Duodenal mucosa (tissue), 2 donors: ENCODE measurements around the gene DRC1.
"Not testable (repeated sequence)": the region's sequence is repeated elsewhere in the genome, so short reads cannot be mapped to it uniquely, and the experiment has no call there.

Experiments
- H3K27ac ChIP-seq: one replicate; pipeline ENCODE4 v1.7.0; 2013; ENCODE audit warnings: low read depth, low read length
- H3K27me3 ChIP-seq, 2 donors: one replicate each; pipeline ENCODE4 v1.7.0; 2013; ENCODE audit warnings: low read length in 2 of 2, control low read depth in 1 of 2; ENCODE audit not compliant: insufficient read depth in 2 of 2, control insufficient read depth in 1 of 2
- H3K36me3 ChIP-seq, 2 donors: one replicate each; pipeline ENCODE4 v1.7.0; 2013; ENCODE audit warnings: low read length in 2 of 2, control low read depth in 1 of 2; ENCODE audit not compliant: insufficient read depth in 2 of 2, control insufficient read depth in 1 of 2
- H3K4me1 ChIP-seq, 2 donors: one replicate each; pipeline ENCODE4 v1.7.0; 2013; ENCODE audit warnings: low read length in 2 of 2, control low read depth in 1 of 2; ENCODE audit not compliant: insufficient read depth in 2 of 2, control insufficient read depth in 1 of 2
- H3K4me3 ChIP-seq, 2 donors: one replicate each; pipeline ENCODE4 v1.7.0; 2013; ENCODE audit warnings: low read length in 2 of 2, low read depth in 1 of 2
- H3K9ac ChIP-seq, 2 donors: one replicate each; pipeline ENCODE4 v1.7.0; 2013; ENCODE audit warnings: low read length in 2 of 2, low read depth in 1 of 2
- H3K9me3 ChIP-seq, 2 donors: one replicate each; pipeline ENCODE4 v1.7.0; 2013; ENCODE audit warnings: low read length in 2 of 2, control low read depth in 1 of 2; ENCODE audit not compliant: control insufficient read depth in 1 of 2

DRC1 gene

GRCh38 chr2:26462100-26462499, 60.4 kb downstream of the DRC1 start:
- Histone ChIP-seq H3K36me3 (no peaks in the 10 kb centered on the region), H3K27ac (no peak overlapping the region)

GRCh38 chr2:26462511-26463243, 61.0 kb downstream of the DRC1 start:
- Histone ChIP-seq H3K27me3 (no peaks in the 10 kb centered on the region), H3K9ac (no peak overlapping the region), H3K9me3 (no peaks in the 10 kb centered on the region), H3K4me3 (no peak overlapping the region), H3K4me1 (no peaks in the 10 kb centered on the region), H3K36me3 (no peaks in the 10 kb centered on the region), H3K27ac (no peak overlapping the region)

More at GRCh38 chr2:26462100-26462499, 60.4 kb downstream of the DRC1 start:
- Histone ChIP-seq H3K27me3 (no peaks in the 10 kb centered on the region), H3K4me3 (no peak overlapping the region), H3K4me1 (peaks cover 4% of the 10 kb centered on the region in 2 donors), H3K9me3 (no peaks in the 10 kb centered on the region), H3K9ac (no peak overlapping the region)

DNA sequence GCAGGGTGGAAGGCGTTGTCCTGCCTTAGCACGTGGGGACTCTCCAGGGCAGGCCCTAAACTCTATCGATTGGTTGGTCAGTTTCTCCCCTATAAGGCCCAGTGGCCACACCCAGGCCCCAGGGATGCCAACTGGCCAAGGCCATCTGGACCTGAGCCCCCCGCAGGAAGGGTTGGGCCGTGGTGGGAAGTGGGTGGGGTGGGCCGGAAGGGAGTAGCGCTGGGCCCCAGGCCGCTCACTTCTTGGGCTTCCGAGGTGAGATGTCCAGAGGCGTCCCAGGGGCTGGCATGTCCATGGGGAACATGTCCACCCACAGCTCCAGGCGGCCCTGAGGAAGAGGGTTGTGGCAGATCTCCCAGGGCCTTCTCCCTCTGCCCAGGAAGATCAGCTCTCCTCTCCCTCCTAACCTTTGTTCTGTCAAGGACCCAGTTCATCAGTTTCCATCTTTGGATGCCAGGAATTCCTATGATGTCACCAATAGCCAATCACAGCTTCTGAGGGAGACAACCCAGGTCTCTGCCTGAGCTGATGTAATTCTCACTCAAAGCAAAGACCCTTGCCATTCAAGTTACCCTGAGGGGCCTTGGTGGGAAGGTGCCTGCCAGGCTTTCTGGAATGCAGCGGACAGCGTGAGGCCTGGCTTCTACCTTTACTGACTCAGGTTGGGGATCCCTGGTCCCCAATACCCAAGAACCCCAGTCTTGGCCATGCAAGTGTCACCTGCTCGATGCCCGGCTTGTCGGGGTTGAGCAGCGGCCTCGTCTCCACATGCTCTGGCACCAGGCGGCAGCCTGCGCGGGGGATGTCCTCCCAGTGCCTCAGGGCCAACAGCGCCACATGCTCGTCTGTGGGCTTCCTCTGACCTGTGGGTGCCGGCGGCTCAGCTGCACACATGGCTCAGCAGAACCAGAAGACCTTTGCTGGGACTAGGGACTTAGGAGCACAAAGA, 61.8 kb downstream of the DRC1 start:
- Histone ChIP-seq H3K27me3 (no peaks in the 10 kb centered on the region), H3K9ac (no peak overlapping the region), H3K4me3 (no peak overlapping the region), H3K4me1 (no peaks in the 10 kb centered on the region), H3K36me3 (no peaks in the 10 kb centered on the region), H3K27ac (no peak overlapping the region), H3K9me3 (no peaks in the 10 kb centered on the region)

GRCh38 chr2:26464390-26465265, 62.9 kb downstream of the DRC1 start:
- H3K4me3 ChIP-seq, result no peak overlapping the region
- H3K36me3 ChIP-seq, result no peaks in the 10 kb centered on the region
- H3K4me1 ChIP-seq, result no peaks in the 10 kb centered on the region
- H3K27ac ChIP-seq, result no peak overlapping the region
- peaks cover 2 to 4% of the 10 kb centered on the region in 2 donors for H3K9me3 ChIP-seq
- H3K27me3 ChIP-seq, result no peaks in the 10 kb centered on the region
- no peak overlapping the region for H3K9ac ChIP-seq

GRCh38 chr2:26465266-26465925, 63.7 kb downstream of the DRC1 start:
- Histone ChIP-seq H3K27ac (no peak overlapping the region), H3K27me3 (no peaks in the 10 kb centered on the region), H3K9ac (no peak overlapping the region), H3K9me3 (peaks cover 2 to 4% of the 10 kb centered on the region in 2 donors), H3K4me3 (no peak overlapping the region), H3K4me1 (no peaks in the 10 kb centered on the region), H3K36me3 (no peaks in the 10 kb centered on the region)

GRCh38 chr2:26465981-26466471, 64.3 kb downstream of the DRC1 start:
- H3K27ac ChIP-seq, result no peak overlapping the region
- no peak overlapping the region for H3K4me3 ChIP-seq
- H3K9ac ChIP-seq, result no peak overlapping the region
- no peaks in the 10 kb centered on the region for H3K27me3 ChIP-seq
- H3K36me3 ChIP-seq, result no peaks in the 10 kb centered on the region
- H3K9me3 ChIP-seq, result peaks cover 2 to 4% of the 10 kb centered on the region in 2 donors
- no peaks in the 10 kb centered on the region for H3K4me1 ChIP-seq

- peaks cover 2 to 4% of the 10 kb centered on the region in 2 donors for H3K9me3 ChIP-seq
- H3K4me3 ChIP-seq, result no peak overlapping the region
- H3K36me3 ChIP-seq, result no peaks in the 10 kb centered on the region
- H3K27ac ChIP-seq, result no peak overlapping the region
- H3K9ac ChIP-seq, result no peak overlapping the region
- no peaks in the 10 kb centered on the region for H3K4me1 ChIP-seq
- no peaks in the 10 kb centered on the region for H3K27me3 ChIP-seq
Observed at GRCh38 chr2:26466662-26467310, 65.1 kb downstream of the DRC1 start.

- H3K36me3 ChIP-seq, H3K9me3 ChIP-seq, H3K27ac ChIP-seq, H3K27me3 ChIP-seq, H3K4me1 ChIP-seq, H3K4me3 ChIP-seq, H3K9ac ChIP-seq: not testable (repeated sequence)
Observed at GRCh38 chr2:26468544-26468943, 66.8 kb downstream of the DRC1 start.

- no peaks in the 10 kb centered on the region for H3K36me3 ChIP-seq
- no peak overlapping the region for H3K9ac ChIP-seq
- H3K4me3 ChIP-seq, result no peak overlapping the region
- peaks cover 2 to 4% of the 10 kb centered on the region in 2 donors for H3K9me3 ChIP-seq
- no peaks in the 10 kb centered on the region for H3K4me1 ChIP-seq
- no peak overlapping the region for H3K27ac ChIP-seq
- no peaks in the 10 kb centered on the region for H3K27me3 ChIP-seq
Observed at GRCh38 chr2:26469092-26469710, 67.5 kb downstream of the DRC1 start.
